ENCODE results near the gene SORCS3. TPM values are rescaled to one million over a fixed set of nuclear protein-coding genes. Genes with fewer than 3 reads are reported as not detected.

The SORCS3 gene
- polyA plus RNA-seq, 1 donor (not counting 4 experiments of a cell fraction or from before 2014, with no cell fraction given) = not detected

- H3K27me3 ChIP-seq (ENCODE audit: control insufficient read depth, extremely low read depth, insufficient read depth, low read length) = peaks cover 9% of the 10 kb centered on the region
- H3K79me2 ChIP-seq (ENCODE audit: control insufficient read depth, insufficient read depth, low read length) = no peaks in the 10 kb centered on the region
- dilution Hi-C loops (cut with MboI; ENCODE audit: extremely low pct_ligation_motif_present, low sequenced_read_pairs) = no loop called here
- H3K4me1 ChIP-seq (ENCODE audit: control insufficient read depth, extremely low read depth, insufficient read depth, low read length) = no peaks in the 10 kb centered on the region
- no peaks in the 10 kb centered on the region for H3K9me3 ChIP-seq (ENCODE audit: control insufficient read depth, low read depth, low read length)
- H2AFZ ChIP-seq (ENCODE audit: control insufficient read depth, low read length) = no peak overlapping the region
- no peak overlapping the region for H3K9ac ChIP-seq (ENCODE audit: control insufficient read depth, extremely low read depth, insufficient read depth, low read length)
- no peaks in the 10 kb centered on the region for H4K20me1 ChIP-seq (ENCODE audit: control insufficient read depth, extremely low read depth, insufficient read depth, low read length)
- H3K27ac ChIP-seq (ENCODE audit: control insufficient read depth, insufficient read depth, low read length) = no peak overlapping the region
- FAIRE-seq (no peak), DNase-seq (ENCODE audit: low read depth, low spot score) (no peak)
- TF ChIP-seq EZH2 (IDR thresholded peaks at IDR 0.05; ENCODE audit: low read length) = no peak
- TF ChIP-seq, protein P1, sequence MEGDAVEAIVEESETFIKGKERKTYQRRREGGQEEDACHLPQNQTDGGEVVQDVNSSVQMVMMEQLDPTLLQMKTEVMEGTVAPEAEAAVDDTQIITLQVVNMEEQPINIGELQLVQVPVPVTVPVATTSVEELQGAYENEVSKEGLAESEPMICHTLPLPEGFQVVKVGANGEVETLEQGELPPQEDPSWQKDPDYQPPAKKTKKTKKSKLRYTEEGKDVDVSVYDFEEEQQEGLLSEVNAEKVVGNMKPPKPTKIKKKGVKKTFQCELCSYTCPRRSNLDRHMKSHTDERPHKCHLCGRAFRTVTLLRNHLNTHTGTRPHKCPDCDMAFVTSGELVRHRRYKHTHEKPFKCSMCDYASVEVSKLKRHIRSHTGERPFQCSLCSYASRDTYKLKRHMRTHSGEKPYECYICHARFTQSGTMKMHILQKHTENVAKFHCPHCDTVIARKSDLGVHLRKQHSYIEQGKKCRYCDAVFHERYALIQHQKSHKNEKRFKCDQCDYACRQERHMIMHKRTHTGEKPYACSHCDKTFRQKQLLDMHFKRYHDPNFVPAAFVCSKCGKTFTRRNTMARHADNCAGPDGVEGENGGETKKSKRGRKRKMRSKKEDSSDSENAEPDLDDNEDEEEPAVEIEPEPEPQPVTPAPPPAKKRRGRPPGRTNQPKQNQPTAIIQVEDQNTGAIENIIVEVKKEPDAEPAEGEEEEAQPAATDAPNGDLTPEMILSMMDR (optimal IDR thresholded peaks at IDR 0.05 in 1 of 3, IDR thresholded peaks at IDR 0.05 in 1 of 3, conservative IDR thresholded peaks at IDR 0.05 in 1 of 3; ENCODE audit: extremely low read depth in 1 of 3, insufficient read depth in 2 of 3, low read length in 3 of 3) = no peak
- H3K4me3 ChIP-seq (ENCODE audit: control insufficient read depth in 2 of 3, extremely low read depth in 1 of 3, insufficient read depth in 2 of 3, low read depth in 1 of 3, low read length in 3 of 3) = no peak overlapping the region
- no peak overlapping the region for H3K4me2 ChIP-seq (ENCODE audit: control insufficient read depth, extremely low read depth, insufficient read depth, low read depth, low read length)
- H3K36me3 ChIP-seq (ENCODE audit: control insufficient read depth in 2 of 2, extremely low read depth in 1 of 2, insufficient read depth in 2 of 2, low read length in 2 of 2) = no peaks in the 10 kb centered on the region
- no peaks in the 10 kb centered on the region for H3K9me1 ChIP-seq (ENCODE audit: control insufficient read depth, extremely low read depth, insufficient read depth, low read length)
Observed at GRCh38 chr10:104601166-104601565, 39.9 kb upstream of the SORCS3 start.

DNA sequence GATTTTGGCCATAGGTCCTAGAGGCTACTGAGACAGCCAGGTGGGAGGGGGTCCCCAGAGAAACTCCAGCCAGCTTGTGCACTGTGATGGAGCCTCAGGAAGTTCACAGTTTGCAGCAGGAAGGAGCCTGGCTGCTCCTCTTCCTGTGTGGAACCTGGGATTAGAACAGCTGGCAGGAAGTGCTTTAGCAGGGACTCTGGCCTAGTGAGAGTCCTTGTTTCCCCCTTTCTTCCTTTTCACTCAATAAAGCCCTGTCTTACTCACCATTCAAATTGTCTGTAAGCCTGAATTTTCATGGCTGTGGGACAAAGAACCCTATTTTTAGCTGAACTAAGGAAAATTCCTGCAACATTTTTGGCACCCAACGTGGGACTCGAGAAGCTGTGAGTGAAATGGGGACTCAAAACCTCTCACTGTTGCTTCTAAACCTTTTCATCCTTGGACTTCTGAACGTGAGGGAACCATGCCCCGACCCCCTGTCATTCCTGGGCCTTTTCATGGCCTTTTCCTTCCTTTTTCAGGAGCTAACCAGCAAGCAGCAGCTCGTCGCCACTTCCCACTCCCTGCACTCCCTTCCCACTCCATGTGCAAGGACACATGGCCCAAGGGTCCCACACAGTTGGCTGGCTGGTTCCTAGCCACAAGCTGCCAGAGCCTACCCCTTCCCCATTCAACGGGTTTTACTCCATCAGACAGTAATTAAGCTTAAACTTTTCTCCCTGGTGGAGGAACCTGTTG is 32.8 kb upstream of the SORCS3 start:
- Histone ChIP-seq H3K27ac (ENCODE audit: control insufficient read depth, insufficient read depth, low read length) (no peak overlapping the region), H3K9me1 (ENCODE audit: control insufficient read depth, extremely low read depth, insufficient read depth, low read length) (no peaks in the 10 kb centered on the region), H3K4me1 (ENCODE audit: control insufficient read depth, extremely low read depth, insufficient read depth, low read length) (no peaks in the 10 kb centered on the region), H3K79me2 (ENCODE audit: control insufficient read depth, insufficient read depth, low read length) (no peaks in the 10 kb centered on the region), H3K27me3 (ENCODE audit: control insufficient read depth, extremely low read depth, insufficient read depth, low read length) (peaks cover 3% of the 10 kb centered on the region), H3K4me3 (ENCODE audit: control insufficient read depth in 2 of 3, extremely low read depth in 1 of 3, insufficient read depth in 2 of 3, low read depth in 1 of 3, low read length in 3 of 3) (no peak overlapping the region), H4K20me1 (ENCODE audit: control insufficient read depth, extremely low read depth, insufficient read depth, low read length) (no peaks in the 10 kb centered on the region), H2AFZ (ENCODE audit: control insufficient read depth, low read length) (no peak overlapping the region), H3K9me3 (ENCODE audit: control insufficient read depth, low read depth, low read length) (peaks cover 4% of the 10 kb centered on the region), H3K9ac (ENCODE audit: control insufficient read depth, extremely low read depth, insufficient read depth, low read length) (no peak overlapping the region), H3K4me2 (ENCODE audit: control insufficient read depth, extremely low read depth, insufficient read depth, low read depth, low read length) (no peak overlapping the region), H3K36me3 (ENCODE audit: control insufficient read depth in 2 of 2, extremely low read depth in 1 of 2, insufficient read depth in 2 of 2, low read length in 2 of 2) (no peaks in the 10 kb centered on the region)
- no peak for TF ChIP-seq EZH2 (IDR thresholded peaks at IDR 0.05; ENCODE audit: low read length)
- TF ChIP-seq, protein P1 (optimal IDR thresholded peaks at IDR 0.05 in 1 of 3, IDR thresholded peaks at IDR 0.05 in 1 of 3, conservative IDR thresholded peaks at IDR 0.05 in 1 of 3; ENCODE audit: extremely low read depth in 1 of 3, insufficient read depth in 2 of 3, low read length in 3 of 3) = no peak
- no peak for FAIRE-seq
- no peak for DNase-seq (ENCODE audit: low read depth, low spot score)
- dilution Hi-C loops (cut with MboI; ENCODE audit: extremely low pct_ligation_motif_present, low sequenced_read_pairs) = no loop called here
